ENCODE data around the gene ABHD12B.
"Not testable (repeated sequence)": the region's sequence is repeated elsewhere in the genome, so short reads cannot be mapped to it uniquely, and the experiment has no call there.

Gene ABHD12B

DNA sequence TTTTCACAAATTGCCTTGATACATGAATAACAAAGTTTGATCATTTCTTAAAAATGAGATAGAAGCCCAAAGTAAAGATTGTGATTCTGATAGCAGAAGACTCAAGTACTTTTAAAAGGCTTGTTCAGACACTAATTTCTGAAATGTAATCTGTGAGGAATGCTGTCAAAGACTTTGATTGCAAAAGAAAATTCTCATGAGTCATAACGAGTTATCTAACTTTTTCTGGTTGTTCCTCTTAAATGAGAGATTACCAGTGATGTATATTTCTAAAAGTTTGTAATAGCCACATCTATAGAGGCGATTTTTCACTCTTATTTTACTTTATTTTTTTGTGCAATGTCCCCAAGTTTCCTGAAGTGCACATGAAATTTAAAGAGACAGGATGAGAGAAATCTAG, 65.5 kb downstream of the ABHD12B start:
- peak; percentile 69 for DNase-seq

DNA sequence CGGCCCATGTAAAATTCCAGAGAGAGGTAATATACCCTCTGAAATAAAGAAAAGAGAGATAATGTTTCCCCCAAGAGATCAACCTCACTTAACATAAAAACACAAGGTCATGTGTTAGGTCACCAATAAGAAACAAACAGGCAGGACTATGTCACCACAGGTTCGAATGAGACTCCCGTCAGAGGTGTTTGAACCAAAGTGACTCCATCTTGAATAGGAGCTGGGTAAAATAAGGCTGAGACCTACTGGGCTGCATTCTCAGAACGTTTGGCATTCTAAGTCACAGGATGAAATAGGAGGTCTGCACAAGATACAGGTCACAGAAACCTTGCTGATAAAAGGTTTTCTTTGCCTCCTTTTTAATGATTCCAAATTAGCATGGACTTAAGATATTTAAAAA, 65.9 kb downstream of the ABHD12B start:
- DNase-seq = no peak

DNA sequence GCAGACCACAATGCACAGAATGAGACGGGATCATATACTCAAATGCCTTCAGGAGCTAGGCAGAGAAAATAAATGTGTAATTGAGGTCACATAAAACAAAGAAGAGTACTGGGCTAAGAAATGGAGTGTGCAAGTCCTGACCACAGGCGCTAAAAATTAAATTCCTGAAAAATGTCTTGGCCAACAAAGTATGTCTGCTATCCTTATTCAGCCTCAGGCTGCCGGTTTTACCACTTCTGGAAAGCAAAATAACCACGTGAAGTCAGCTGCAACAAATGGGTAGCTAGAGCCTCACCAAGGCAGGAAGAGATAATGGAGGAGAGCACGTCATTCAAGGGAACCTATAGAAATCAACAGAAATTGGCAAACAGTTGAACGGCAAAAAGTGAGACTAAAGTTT, 69.3 kb downstream of the ABHD12B start:
- DNase-seq = peak; percentile 32

DNA sequence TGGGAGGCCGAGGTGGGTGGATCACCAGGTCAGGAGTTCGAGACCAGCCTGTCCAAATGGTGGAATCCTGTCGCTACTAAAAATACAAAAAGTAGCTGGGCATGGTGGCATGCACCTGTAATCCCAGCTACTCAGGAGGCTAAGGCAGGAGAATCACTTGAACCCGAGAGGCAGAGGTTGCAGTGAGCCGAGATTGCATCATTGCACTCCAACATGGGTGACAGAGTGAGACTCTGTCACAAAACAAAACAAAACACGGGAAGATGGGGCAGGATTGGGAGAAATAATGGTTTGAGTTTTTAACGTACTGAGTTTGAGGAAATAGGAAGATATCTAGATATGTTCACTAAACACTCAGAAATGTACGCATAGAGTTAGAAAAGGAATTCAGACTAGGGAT, 69.8 kb downstream of the ABHD12B start:
- not testable (repeated sequence) for DNase-seq

DNA sequence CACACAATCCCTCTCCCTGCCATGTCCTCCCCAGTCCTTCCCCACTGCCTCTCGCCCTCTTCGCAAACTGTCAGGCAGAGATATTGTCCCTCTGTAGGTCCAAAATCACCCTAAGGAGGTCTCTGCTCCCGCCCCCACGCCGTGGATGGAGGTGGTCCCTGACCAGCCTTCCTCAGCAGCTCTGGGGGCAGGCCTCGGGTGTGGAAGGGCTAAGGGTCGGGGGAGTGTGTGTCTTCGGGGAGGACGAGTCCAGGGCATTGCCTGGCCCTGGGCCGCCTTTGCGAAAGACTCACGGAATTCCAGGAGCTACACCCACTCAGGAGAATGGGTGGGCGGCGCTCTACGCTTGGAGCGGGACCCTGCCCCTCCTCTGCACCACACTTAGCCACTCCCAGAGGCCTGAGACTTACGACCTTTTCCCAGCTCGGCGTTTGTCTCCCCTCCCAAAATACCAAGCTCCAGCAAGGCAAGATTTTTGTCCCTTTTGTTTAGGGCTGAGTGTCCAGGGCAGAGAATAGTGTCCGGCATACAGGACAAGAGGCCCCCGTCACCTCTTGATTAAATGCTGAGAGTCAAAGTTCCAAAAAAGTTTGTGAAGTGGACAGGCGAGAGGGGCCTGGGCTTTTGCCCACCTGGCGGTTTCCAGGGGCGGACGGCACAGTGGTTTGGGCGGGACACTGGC, 71.5 kb downstream of the ABHD12B start:
- peak; percentile 17 for DNase-seq

DNA sequence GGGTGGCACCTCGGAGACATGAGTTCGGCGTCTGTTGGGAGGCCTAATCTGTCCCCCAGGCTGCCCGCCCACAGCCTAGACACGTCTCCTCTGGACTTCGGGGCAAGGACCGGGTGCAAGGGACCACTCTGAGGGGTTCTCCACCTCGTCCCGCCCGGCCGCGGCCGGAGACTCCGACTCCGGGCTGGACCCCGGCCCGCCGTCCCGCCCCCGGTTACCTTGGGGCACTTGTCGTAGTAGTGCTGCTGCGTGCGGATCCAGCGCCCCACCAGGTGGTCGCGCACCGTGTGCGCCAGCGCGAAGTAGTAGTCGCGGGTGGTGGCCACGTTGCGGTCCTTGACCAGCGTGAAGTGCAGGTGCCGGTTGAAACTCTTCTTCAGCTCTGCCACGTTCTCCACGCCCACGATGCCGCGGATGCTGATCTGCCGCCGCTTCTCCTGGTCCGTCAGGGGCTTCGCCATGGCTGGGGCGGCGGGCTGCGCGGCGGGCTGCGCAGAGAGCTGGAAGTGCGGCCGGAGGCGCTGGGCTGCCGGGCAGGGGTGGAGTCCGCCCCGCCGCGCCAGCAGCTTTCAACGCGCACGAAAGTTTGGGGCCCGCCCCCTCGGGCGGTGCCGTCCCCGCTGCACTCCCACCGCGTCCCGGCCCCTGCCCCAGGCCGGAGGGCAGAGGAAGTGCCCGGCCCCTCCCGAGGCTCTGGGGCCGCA, 72.2 kb downstream of the ABHD12B start, which contains the start of gene PYGL:
Gene PYGL (minus strand): TSS at position 541 of the 704 bp plus-strand sequence. CDS start 80 bp downstream, at position 461.
- DNase-seq = peak; percentile 61

DNA sequence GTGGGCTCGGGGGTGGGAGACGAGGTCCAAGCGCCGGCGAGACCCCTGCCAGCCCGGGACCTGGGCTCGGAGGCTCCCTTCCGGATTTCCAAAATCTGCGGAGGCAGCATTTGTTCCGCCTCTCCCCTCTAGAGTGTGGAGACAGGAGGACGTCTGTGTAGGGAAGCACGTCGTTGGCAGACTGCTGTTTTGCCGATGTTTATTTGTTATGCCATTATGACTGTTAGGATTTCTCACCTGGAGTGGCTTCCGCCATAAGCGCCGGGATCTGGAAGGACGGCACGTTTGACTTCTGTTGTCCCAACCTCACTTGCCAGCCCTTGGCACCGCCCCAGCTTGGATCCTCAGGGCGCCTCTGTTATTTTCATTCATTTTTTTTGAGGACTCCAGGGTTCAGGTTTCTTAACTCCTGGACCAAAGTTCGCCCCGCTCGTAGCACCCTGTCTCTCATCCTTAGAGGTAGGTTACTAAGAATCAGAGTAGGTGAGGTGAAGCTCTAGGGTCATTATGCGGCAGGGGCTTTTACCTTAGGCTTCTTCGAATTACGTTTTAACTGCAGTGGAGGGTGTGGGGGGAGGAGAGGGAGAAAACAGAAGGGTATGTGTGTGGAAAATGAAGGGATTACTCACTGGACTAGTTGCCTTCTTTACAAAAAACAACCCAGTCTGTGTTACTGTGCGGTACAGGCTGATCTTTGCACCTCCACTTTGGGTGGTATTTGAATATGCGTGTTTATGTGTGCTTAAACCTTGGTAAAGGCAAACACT, 73.0 kb downstream of the ABHD12B start:
- peak; percentile 50 for DNase-seq

DNA sequence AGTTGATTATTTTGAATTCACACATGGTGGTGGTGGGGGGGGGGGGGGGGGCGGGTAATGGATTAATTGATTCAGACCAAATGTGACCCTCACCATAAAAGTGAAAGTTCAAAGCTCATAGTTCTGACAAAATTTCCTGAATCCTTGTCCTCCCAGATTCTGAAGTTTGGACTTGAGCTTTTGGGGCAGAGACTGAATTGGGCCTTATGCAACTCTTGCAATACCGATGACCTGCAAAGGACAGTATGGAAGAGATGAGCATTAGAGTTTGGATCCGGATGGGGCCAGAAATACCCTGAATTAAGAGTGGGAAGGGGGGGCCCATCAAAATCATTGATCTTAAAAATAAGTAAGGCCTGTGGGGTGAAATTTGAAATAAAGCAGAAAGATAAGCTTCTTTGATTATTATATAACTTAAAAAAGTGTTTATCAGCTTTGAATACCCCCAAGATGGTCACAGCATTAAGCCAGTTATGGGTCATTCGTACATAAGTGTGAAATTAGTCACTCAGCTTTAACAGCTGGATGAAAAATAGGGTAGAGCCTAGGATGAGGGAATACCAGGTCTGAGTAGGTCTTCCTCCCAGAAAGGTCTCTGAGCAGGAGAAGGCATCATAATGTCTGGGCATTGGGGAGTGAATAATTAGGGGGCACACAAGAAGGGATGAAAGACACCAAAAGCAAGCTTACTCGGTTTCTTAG, 74.5 kb downstream of the ABHD12B start:
- DNase-seq = no peak

DNA sequence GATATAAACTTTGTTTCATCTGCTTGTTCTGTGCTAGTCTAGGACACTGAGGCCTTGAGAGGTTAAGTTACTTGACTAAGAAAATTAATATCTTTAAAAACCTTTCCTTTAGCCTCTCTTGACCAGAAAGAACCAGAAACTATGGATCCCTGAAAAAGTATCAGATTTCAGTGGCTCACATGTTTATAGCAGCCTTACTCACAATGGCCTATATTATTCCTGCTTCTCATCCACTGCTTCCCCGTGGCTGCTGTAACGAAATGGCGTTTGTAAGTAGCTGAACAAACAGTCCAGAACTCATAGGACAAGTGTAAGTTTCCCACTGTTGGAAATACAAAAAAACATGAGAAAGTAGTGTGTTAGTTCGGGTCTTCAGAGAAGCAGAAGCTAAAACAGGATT, 75.6 kb downstream of the ABHD12B start:
- DNase-seq = no peak

DNA sequence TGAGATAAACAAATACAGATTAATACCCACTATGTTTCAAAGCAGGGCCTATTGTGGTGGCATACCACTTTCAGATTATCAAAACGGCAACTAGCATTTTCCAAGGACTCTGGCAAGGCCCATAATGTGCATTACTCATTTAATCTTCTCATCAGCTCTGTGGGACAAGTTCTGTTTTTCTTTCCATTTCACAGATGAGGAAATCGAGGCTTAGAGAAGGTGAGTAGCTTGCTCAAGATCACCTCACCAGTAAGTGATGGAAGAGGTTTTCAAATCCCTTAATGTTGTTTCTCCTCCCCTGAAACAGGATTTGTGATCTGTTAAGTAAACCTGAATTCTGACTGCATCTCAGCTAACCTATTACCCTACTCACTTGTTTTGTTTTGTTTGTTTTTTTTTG, 76.4 kb downstream of the ABHD12B start:
- DNase-seq = no peak

DNA sequence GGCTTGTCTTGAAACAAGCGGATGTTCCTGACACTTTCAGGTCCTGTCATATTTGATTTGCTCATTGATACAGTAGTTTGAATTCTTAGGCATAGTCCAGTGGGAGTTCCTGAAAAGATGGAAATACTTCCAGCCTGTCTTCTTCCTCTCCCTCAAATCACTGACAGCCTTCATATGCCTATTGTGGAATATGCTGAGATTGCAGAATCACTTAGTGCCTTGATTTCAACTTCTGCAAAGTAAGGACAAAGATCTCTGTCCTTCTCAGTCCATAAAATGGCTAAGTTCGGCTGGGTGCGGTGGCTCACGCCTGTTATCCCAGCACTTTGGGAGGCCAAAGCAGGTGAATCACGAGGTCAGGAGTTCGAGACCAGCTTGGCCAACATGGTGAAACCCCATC, 79.2 kb downstream of the ABHD12B start:
- no peak for DNase-seq

DNA sequence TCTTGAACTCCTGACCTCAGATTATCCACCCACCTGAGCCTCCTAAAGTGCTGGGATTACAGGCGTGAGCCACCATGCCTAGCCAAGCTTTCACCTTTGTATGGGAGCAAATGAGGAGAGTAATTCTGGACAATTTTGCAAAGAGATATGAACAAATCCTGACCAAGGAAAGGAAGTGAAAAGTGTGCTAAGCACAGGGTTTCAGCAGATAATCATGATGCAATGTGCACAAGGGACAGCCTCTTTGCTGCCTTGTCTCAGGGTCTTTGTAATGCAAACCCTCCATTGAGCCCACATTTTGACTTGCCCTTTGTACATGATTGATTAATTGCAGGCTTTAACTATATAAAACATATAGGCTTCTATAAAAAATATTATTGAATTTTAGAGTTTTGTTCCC, 81.6 kb downstream of the ABHD12B start:
- peak; percentile 56 for DNase-seq

All from MV-4-11 (cell line).